KBM-7 (cell line): ENCODE measurements around the gene EP400.

Experiments used
- DNase-seq: peaks from one replicate; pipeline ENCODE4 v3.0.0-alpha.2; 2015
- in situ Hi-C: fragments of 300-500 bp; cut with MboI; formaldehyde crosslinking; loops from 2 replicates; pipeline ENCODE4 v1.14.3; 2020; ENCODE audit warnings: low sequenced_read_pairs, low pct_unique_long_range_greater_than_20kb, mixed read lengths

Gene EP400

DNA sequence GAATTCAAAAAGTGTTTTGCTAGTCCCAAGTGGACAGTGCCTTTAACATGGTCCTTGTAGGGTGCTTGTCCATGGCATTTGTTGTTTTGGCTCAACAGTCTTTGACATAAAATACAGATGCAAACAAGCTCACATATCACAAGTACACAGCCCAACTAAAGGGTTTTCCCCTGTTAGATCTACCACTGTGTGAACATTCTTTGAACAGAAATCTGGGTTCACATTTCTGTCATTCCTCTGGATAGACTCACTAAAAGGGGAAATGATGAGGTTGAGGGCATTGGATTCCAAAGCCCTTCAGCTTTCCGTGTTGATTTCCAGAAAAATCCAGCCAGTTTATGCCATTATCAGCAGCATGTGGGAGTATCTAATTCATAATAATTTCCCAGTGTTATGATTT is 54.1 kb downstream of the EP400 start:
- in situ Hi-C loops, result no loop called here
- DNase-seq, result no peak

DNA sequence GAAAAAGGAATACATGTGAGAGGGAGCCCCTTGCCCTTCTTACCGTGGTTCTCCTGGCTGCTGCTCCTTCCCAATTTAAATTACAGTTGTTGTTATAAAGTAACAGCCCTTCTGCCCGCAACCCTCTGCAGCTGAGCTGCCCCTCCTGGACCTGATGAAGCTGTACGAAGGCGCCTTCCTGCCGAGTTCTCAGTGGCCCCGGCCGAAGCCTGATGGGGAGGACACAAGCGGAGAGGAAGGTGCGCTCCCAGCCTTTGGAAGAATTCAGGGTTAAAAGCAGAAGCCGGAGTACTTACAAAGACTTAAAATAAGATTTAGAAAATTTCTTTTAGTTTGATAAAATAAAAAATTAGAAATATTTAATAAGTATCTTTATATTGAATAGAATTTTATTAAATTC is 55.2 kb downstream of the EP400 start:
- in situ Hi-C loops, result no loop called here

DNA sequence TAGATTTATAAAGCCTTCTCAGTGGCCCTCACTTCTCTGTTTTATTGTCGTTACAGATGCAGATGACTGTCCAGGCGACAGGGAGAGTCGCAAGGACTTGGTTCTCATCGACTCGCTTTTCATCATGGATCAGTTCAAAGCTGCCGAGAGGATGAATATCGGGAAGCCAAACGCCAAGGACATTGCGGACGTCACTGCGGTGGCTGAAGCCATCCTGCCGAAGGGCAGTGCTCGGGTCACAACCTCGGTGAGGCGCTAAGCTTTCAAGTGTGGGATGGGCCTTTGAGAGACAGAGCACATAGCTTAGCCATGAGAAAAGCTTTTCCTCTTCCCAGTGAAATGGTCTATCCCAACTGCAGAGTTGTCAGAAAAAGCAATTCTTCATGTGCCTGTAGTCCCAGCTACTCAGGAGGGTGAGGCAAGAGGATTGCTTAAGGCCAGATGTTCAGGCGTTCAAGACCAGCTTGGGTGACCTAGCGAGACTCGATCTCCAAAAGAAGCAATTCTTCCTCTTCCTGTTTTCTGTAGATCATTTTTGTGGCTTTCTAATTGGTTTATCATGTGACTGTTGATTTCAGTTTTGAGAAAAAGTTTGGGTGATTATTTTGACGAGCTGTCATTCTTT is 56.4 kb downstream of the EP400 start:
- in situ Hi-C loops, result no loop called here
- peak; percentile 28 for DNase-seq

More for the DNA sequence above, 55.2 kb downstream of the EP400 start:
- no peak for DNase-seq

DNA sequence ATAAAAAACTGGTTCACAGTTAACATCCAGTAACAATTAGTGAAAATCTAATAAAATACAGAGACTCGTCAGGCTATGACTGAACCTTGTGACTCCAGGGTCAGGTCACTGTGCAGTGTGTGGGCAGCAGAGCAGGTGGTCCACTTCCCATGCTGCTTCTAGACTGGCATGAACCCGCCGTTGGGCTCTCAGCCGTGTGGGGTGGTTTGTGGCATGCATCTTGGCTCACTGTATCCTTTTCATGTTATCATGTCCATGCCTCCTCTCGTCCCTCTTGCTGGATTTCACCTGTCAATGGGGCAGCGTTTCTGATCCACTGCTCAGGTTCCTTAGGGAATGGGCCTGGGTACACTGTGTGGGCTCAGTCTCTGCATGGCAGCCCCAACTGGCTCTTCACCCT is 57.3 kb downstream of the EP400 start:
- in situ Hi-C loops, result no loop called here
- no peak for DNase-seq

DNA sequence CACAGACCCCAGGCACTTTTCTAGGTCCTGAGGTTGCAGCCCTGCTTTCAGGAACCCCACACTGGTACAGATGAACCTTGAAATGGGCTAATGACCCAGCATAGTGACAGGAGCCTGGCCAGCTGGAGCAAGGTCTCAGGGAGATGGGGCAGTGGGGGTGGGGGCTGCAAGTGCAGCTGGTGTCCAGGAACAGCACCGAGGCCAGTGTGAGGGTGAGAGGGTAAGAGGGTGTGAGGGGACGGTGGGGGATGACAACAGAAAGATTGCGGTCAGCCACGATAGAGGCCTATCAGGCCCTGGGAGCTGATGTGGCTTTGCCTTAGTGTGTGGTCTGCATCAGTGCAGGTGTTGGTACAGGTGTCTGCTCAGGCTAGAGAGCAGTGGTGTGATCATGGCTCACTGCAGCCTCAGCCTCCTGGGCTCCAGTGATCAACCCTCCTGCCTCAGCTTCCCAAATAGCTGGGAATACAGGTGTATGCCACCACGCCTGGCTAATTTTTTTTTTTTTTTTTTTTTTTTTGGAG is 59.7 kb downstream of the EP400 start:
- in situ Hi-C loops, result no loop called here
- DNase-seq, result no peak

DNA sequence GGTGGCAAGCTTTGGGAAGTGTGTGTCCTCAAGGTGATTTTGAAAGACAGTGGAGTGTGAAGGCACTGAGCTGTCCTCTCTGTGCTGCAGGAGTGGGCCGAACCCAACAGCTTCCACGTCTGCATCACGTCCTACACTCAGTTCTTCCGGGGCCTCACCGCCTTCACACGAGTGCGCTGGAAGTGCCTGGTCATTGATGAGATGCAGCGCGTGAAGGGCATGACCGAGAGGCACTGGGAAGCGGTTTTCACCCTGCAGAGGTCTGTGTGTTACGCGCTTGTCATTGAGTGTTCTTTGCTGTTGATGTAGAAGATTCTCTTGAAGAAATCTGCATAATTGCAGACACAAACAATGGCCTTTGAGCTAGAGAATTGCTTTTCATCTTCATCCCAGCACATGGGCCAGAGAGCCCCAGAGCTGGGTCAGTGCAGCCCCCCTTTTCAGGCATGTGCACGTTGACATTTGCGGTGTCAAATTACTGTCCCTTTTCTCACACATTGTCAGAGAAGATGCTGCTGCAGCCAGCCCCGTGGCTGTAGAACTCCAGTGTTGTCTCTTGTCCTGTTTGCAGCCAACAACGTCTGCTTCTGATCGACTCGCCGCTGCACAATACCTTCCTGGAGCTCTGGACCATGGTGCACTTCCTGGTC is 63.3 kb downstream of the EP400 start:
- in situ Hi-C loops, result no loop called here
- DNase-seq, result no peak

DNA sequence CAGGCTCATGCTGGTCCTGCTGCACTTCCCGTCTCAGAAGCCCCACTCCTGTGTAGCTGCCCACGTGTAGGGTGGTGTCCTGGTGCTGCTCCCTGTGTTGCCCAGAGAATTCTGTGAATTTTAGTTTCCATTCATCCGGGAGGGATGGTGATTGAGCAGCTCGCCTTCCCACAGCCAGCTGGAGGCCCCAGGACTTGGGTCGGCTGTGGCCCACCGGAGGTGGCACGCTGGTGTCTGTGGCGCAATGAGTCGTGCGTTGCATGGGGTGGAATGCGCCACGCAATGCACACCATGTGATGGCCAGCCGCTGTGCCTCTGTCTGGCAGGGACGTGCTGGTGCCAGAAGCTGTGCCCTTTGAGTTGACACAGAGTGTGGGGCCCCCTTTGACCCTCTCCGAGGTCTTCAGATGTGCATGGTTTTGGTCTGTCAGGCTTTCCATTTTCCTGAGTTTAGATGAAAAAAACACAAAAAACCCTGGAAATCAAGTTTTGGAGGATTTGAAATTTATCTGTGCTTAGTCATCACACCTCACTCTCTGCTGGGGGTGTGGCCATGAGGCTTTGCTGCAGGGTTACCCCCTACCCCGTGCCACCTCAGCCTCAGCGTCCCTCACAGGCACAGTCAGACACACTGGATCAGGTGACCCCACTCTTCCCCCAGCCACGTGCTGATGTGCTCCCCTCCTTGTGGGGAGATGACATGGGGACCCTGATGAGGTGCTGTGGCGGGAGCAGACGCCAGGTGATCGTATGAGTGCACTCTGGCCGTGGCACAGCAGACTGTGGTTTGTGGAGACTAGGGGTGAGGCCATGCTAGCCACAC is 64.6 kb downstream of the EP400 start:
- in situ Hi-C loops, result no loop called here
- DNase-seq, result no peak

DNA sequence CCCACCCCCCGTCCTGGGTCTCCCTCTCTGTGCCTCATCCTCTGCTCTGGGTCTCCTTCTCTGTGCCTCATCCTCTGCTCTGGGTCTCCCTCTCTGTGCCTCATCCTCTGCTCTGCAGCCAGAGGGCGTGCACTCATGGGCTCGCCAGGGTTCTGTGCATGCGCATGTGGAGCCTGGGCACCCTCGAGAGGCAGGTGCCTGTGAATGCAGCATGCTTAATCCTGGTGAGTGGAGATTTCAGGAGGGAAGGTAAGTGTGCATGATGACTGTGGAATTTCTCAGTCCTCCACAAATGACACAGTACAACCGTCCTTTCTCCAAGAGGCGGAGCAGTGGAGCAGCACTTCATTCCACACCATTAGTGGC is 65.2 kb downstream of the EP400 start:
- in situ Hi-C loops, result no loop called here
- no peak for DNase-seq

DNA sequence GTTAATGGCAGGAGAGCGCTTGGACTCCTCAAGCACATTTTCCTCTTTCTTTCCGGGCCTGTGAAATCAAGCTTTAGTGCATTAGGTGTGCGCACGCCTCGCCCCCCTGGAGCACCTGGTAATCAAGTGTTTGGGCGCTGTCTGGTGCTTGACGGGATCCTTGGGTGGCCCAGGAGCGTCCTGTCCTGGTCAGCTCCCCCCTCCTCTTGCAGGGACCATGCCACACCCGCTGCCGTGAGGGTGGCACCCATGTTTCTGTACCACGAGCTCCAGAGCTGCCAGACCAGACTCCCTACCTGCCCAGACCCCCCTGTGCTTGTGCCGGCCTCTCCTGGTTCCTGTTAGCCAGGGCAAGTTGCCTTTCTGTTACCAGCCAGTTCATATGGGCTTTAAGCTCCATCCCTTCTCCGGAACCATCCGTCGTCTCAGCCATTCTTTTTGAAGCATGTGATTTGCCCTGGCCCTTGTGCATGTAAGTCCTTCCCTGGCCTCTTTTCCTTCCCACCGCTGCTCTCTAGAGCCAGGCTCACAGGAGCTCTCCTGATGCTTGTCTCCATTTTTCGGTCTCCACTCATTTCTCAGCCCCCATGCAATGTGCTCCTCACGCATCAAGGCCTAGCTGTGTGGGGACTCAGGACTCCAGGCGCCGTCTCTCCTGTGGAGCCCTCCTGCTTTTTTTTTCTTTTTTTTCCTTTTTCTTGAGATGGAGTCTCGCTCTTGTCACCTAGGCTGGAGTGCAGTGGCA is 66.1 kb downstream of the EP400 start:
- in situ Hi-C loops, result no loop called here
- no peak for DNase-seq

DNA sequence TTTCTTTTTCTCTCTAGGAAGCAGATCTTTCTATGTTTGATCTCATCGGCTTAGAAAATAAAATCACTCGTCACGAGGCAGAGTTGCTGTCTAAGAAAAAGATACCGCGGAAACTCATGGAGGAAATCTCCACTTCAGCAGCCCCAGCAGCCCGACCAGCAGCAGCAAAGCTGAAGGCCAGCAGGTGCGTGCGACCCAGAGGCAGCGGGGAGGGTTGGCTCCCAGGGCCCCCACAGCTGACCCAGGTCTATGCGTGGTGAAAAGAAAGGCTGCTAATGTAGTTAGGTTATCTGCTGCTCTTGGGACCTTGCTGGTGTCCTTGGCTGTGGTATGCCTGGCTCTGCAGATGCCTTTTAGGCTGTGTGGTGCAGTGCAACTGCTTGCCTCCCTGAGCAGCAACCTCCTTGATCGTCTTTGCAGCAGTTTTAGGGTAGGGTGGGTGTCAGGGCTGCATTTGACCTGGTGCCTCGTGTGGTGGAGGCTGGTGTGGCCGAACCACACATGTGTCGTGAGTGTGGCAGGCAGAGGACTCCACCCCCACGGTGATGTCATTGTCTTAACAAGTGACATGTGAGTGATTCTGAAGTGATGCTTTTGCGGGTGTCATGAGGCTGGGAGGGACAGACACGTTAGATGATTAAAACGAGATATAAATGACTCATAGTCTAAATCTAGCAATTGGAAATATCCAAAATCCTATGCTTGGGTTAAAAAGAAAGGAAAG is 68.6 kb downstream of the EP400 start:
- in situ Hi-C loops, result no loop called here
- no peak for DNase-seq

DNA sequence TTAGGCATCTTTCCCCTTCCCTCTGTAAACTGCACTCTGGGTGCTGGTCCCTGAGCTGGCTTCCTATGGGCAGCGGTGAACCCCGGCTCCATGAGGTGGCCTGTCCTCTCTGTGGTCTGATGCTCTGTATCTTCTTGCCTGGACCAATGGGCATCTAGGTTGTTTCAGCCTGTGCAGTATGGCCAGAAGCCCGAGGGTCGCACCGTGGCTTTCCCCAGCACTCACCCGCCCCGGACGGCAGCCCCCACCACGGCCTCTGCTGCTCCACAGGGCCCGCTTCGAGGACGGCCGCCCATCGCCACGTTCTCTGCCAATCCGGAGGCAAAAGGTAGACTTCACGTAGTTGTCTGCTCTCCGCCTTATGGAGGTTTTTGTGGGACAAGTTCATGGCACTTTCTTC is 70.1 kb downstream of the EP400 start:
- in situ Hi-C loops, result no loop called here
- DNase-seq, result no peak

DNA sequence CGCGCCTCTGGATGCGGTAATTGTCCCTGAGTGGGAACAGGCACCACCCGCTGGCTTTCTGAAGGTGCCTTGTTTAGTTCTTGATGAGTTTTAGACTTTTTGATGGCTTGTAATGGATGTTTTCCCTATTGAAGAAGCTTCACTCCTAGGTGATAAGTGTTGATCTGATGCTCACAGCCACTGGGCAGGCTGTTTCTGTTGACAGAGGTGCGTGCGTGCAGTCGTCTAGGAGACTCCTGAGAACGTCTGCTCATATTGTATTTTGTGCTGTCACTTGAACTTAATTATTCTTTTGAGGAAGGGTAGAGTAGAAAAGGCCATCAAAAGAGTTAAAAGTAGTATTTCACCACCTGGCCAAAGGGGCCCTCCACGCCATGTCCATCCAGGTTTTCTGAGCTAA is 70.5 kb downstream of the EP400 start:
- no peak for DNase-seq
- in situ Hi-C loops, result no loop called here

DNA sequence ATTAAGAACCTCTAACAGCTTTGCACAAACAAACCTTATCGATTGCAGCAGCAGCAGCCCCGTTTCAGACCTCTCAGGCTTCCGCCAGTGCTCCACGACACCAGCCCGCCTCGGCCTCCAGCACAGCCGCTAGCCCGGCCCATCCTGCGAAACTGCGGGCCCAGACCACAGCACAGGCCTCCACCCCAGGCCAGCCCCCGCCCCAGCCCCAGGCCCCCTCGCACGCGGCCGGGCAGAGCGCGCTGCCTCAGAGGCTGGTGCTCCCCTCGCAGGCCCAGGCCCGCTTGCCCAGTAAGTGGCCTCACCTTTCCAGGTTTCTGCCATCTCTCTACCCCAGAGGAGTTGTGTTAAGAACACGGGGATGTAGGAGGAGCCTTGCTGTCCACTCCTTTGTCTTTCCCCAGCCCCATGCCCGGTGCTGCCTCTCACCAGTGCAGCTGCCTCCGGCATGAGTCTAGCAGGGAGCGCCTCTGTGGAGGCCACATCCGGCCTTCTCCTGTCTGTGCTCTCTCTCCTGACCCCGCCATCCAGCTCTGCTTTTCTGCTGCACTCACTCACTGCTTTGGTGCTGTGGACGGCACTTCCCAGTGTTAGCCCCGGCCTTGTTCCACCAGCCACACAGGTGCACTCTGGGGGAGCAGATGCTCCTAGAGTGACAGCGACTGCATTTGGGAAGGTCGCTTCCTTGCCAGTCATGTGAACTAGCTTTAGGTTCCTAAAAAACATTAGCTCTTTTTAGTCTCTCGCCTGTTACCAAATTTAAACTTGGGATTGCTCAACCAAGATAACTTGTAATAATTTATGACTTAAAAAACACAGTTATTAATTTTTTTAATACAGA is 71.5 kb downstream of the EP400 start:
- in situ Hi-C loops, result no loop called here

DNA sequence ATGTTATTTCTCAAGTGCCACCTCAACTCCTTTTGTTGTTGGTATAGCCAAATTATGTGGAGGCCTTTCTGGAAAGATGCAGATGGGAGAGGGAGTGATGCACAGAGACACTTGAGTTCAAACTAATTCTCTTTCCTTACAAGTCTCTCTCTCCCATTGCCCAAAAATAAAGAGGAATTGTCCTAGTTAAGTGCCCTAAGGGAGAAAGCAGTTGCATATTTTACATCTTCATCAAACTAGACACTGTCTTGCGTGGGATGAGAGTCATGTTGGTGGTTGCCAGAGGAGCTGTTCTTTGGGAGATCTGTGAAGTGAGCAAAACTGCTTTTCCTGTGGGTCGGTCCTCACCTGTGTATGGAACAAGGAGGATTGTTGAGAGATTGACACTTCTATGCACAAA is 72.2 kb downstream of the EP400 start:
- DNase-seq, result no peak
- in situ Hi-C loops, result no loop called here

More for the DNA sequence above, 71.5 kb downstream of the EP400 start:
- no peak for DNase-seq

DNA sequence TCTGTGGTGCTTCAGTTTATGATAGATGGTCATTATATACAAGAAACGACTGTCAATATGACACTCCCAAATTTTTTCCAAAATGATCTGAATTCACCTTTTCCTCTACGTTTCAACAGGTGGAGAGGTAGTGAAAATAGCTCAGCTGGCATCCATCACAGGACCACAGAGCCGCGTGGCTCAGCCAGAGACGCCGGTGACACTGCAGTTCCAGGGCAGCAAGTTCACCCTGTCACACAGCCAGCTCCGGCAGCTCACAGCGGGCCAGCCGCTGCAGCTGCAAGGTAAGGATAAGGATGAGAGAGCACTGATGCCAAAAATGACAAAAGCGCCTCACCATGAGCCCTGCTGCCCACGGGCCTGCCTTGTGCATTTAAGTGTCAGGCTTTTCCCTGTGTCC is 73.9 kb downstream of the EP400 start:
- no peak for DNase-seq
- in situ Hi-C loops, result no loop called here

DNA sequence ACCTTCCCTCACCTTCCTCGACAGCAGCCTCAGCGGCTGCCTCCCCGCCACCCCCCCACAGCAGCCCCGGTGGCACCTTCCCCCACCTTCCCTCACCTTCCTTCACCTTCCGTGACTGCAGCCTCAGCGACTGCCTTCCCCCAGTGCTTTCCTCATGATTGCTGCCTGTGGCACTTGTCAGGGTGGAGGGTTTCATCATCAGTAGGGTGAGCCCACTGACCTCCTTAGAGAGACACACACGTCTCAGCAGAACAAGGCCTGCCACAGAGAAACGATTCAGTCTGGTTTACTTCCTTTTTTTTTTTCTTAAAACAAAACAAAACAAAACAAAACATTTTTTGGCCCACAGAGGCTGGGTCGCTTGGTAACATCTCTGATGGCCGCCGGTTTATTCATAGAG is 75.0 kb downstream of the EP400 start:
- DNase-seq, result peak; percentile 12
- in situ Hi-C loops, result no loop called here

DNA sequence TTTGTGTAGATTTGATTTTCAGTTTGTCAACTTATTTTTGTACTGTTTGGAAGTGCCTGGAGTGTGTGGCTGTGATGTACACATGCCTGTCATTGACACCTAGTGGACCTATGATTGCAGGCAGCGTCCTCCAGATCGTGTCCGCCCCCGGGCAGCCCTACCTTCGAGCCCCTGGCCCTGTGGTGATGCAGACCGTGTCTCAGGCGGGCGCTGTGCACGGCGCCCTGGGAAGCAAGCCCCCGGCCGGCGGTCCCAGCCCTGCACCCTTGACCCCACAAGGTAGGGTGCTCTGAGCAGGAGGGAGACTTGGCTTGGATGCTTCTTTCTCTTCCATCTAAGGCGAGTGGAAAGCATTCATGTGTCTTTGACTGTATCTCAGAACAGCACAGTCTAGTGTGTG is 75.8 kb downstream of the EP400 start:
- no peak for DNase-seq
- in situ Hi-C loops, result no loop called here

DNA sequence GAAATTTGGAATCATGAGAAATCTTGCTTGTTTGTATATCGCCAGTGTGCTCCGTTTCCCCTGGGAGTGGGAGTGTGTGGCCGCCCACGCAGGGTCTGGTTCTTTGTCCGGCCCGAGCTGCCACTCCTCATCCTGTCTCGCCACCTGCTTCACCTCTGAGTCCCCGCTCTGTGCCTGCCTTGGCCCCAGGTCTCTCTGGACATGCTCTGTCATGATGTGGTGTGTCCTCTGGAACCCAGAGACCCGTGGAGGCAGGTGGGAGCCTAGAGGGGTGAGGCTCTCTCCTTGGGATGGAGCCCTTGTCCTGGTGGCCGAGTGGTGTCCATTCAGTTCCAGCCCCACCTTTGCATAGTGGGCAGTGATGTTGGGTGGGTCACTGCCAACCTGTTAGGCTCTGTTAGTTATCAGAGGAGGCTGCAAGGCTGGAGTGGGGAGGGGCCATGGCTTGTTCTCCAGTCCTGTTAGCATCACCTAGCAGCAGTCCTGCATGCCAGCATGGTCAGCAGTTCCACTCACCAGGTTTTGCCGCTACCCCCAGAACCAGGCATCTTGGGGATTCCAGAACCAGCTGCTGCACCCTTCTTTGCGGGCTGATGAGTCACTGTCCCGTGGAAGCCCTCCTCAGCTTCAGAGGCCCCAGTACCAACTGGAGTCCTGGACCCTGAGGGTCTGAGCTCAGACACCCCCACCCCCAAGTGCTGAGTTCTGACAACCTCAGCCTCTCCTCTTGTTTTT is 76.5 kb downstream of the EP400 start:
- in situ Hi-C loops, result no loop called here
- no peak for DNase-seq
